Measurements from ENCODE around the gene MIGA2. TPM values are rescaled to one million over a fixed set of nuclear protein-coding genes. Genes with fewer than 3 reads are reported as not detected.

Gene MIGA2
- total RNA-seq, 1 donor from 2014 or later = 21.6 TPM

- Histone ChIP-seq H3K36me3 (ENCODE audit: control insufficient read depth, insufficient read depth, low read length) (peaks cover 1% of the 10 kb centered on the region), H3K4me3 (ENCODE audit: low read depth, low read length) (no peak overlapping the region), H3K27me3 (ENCODE audit: control insufficient read depth, insufficient read depth, low read length) (no peaks in the 10 kb centered on the region)
- DNase-seq (ENCODE audit: low read depth) = no peak
- no peak for TF ChIP-seq CTCF (IDR thresholded peaks at IDR 0.05; ENCODE audit: insufficient read depth, low read length, poor library complexity, severe bottlenecking)
Observed at GRCh38 chr9:129103595-129103965, 67.2 kb downstream of the MIGA2 start.

- Histone ChIP-seq H3K36me3 (ENCODE audit: control insufficient read depth, insufficient read depth, low read length) (peaks cover 1% of the 10 kb centered on the region), H3K4me3 (ENCODE audit: low read depth, low read length) (no peak overlapping the region), H3K27me3 (ENCODE audit: control insufficient read depth, insufficient read depth, low read length) (no peaks in the 10 kb centered on the region)
- no peak for TF ChIP-seq CTCF (IDR thresholded peaks at IDR 0.05; ENCODE audit: insufficient read depth, low read length, poor library complexity, severe bottlenecking)
- DNase-seq (ENCODE audit: low read depth) = no peak
Observed at GRCh38 chr9:129104051-129104450, 67.6 kb downstream of the MIGA2 start.

GRCh38 chr9:129105857-129106694 lies 69.7 kb downstream of the MIGA2 start:
- no peak for TF ChIP-seq CTCF (IDR thresholded peaks at IDR 0.05; ENCODE audit: insufficient read depth, low read length, poor library complexity, severe bottlenecking)
- Histone ChIP-seq H3K4me3 (ENCODE audit: low read depth, low read length) (no peak overlapping the region), H3K36me3 (ENCODE audit: control insufficient read depth, insufficient read depth, low read length) (peaks cover 1% of the 10 kb centered on the region), H3K27me3 (ENCODE audit: control insufficient read depth, insufficient read depth, low read length) (no peaks in the 10 kb centered on the region)
- DNase-seq (ENCODE audit: low read depth) = no peak

GRCh38 chr9:129107651-129108050 lies 71.2 kb downstream of the MIGA2 start:
- Histone ChIP-seq H3K36me3 (ENCODE audit: control insufficient read depth, insufficient read depth, low read length) (peaks cover 1% of the 10 kb centered on the region), H3K4me3 (ENCODE audit: low read depth, low read length) (no peak overlapping the region), H3K27me3 (ENCODE audit: control insufficient read depth, insufficient read depth, low read length) (no peaks in the 10 kb centered on the region)
- no peak for TF ChIP-seq CTCF (IDR thresholded peaks at IDR 0.05; ENCODE audit: insufficient read depth, low read length, poor library complexity, severe bottlenecking)
- no peak for DNase-seq (ENCODE audit: low read depth)

GRCh38 chr9:129108083-129108804 lies 71.8 kb downstream of the MIGA2 start:
- Histone ChIP-seq H3K27me3 (ENCODE audit: control insufficient read depth, insufficient read depth, low read length) (no peaks in the 10 kb centered on the region), H3K4me3 (ENCODE audit: low read depth, low read length) (no peak overlapping the region), H3K36me3 (ENCODE audit: control insufficient read depth, insufficient read depth, low read length) (peaks cover 1% of the 10 kb centered on the region)
- TF ChIP-seq CTCF (IDR thresholded peaks at IDR 0.05; ENCODE audit: insufficient read depth, low read length, poor library complexity, severe bottlenecking) = no peak
- DNase-seq (ENCODE audit: low read depth) = no peak
